Myocyte (in vitro differentiated cells): ENCODE data around the gene ESPL1. TPM values are rescaled to one million over a fixed set of nuclear protein-coding genes. Genes with fewer than 3 reads are reported as not detected.
A peak's percentile ranks its signal among the peaks of the same experiment; 100 is the strongest.
"Not testable (repeated sequence)": the region's sequence is repeated elsewhere in the genome, so short reads cannot be mapped to it uniquely, and the experiment has no call there.

ENCODE experiments used
- DNase-seq: peaks from one replicate; pipeline ENCODE4 v3.0.0-alpha.2; 2012; ENCODE audit warnings: low read depth
- total RNA-seq: library from RNA; depleted of rRNA; stranded (reverse); fragments of >200 nt; gene quantifications from 2 replicates; pipeline ENCODE4 v1.2.3, GENCODE V29; 2014

ESPL1 gene
- total RNA-seq, 1 donor from 2014 or later = 0.53 TPM

GRCh38 chr12:53297106-53297505, 29.0 kb downstream of the ESPL1 start:
- DNase-seq = not testable (repeated sequence)

- DNase-seq = no peak
Observed at GRCh38 chr12:53298164-53298563, 30.1 kb downstream of the ESPL1 start.

- DNase-seq = peak; percentile 59
Observed at GRCh38 chr12:53299101-53299453, 31.0 kb downstream of the ESPL1 start.

- DNase-seq = peak; percentile 91
Observed at GRCh38 chr12:53299454-53300180, 31.5 kb downstream of the ESPL1 start, which contains the start of gene MYG1. Gene MYG1 (plus strand): TSS chr12:53299695. CDS start chr12:53299738, 43 bp downstream.

- peak; percentile 22 for DNase-seq
Observed at GRCh38 chr12:53300187-53300586, 32.1 kb downstream of the ESPL1 start.

- DNase-seq = no peak
Observed at GRCh38 chr12:53302903-53303302, 34.8 kb downstream of the ESPL1 start.

GRCh38 chr12:53306826-53307225, 38.7 kb downstream of the ESPL1 start:
- DNase-seq = no peak

GRCh38 chr12:53308276-53308675, 40.2 kb downstream of the ESPL1 start:
- DNase-seq = no peak

GRCh38 chr12:53313996-53314395, 45.9 kb downstream of the ESPL1 start:
- no peak for DNase-seq

GRCh38 chr12:53320352-53321195, 52.5 kb downstream of the ESPL1 start:
- no peak for DNase-seq

- no peak for DNase-seq
Observed at GRCh38 chr12:53324113-53324778, 56.1 kb downstream of the ESPL1 start.

GRCh38 chr12:53324779-53325510, 56.8 kb downstream of the ESPL1 start:
- peak; percentile 92 for DNase-seq

GRCh38 chr12:53325511-53326061, 57.5 kb downstream of the ESPL1 start:
- DNase-seq = peak; percentile 31

- no peak for DNase-seq
Observed at GRCh38 chr12:53326460-53327185, 58.5 kb downstream of the ESPL1 start.

GRCh38 chr12:53327435-53328042, 59.4 kb downstream of the ESPL1 start:
- DNase-seq = peak; percentile 42

- DNase-seq = no peak
Observed at GRCh38 chr12:53328043-53328435, 59.9 kb downstream of the ESPL1 start.

- DNase-seq = no peak
Observed at GRCh38 chr12:53330671-53331070, 62.6 kb downstream of the ESPL1 start.

- not testable (repeated sequence) for DNase-seq
Observed at GRCh38 chr12:53332339-53332738, 64.2 kb downstream of the ESPL1 start.

GRCh38 chr12:53332744-53333143, 64.6 kb downstream of the ESPL1 start:
- DNase-seq = no peak

- no peak for DNase-seq
Observed at GRCh38 chr12:53333289-53333688, 65.2 kb downstream of the ESPL1 start.
